ENCODE measurements around the gene ASPDH. TPM values are rescaled to one million over a fixed set of nuclear protein-coding genes. Genes with fewer than 3 reads are reported as not detected.
A peak's percentile ranks its signal among the peaks of the same experiment; 100 is the strongest.

The ASPDH gene
- total RNA-seq, 1 donor from 2014 or later, result not detected

GRCh38 chr19:50510700-50511068, 3.0 kb downstream of the ASPDH start:
- H2AFZ ChIP-seq (ENCODE audit: low read depth, low read length), result peak overlapping the region; percentile 58
- no peak for FAIRE-seq
- H4K20me1 ChIP-seq (ENCODE audit: insufficient read depth, low read length), result no peaks in the 10 kb centered on the region
- Mint-ChIP-seq H3K27me3 (ENCODE audit: low read depth, unreplicated experiment) (no peaks in the 10 kb centered on the region), H3K27ac (ENCODE audit: unreplicated experiment) (no peak overlapping the region), H3K4me1 (ENCODE audit: low read depth, unreplicated experiment) (no peaks in the 10 kb centered on the region), H3K9me3 (ENCODE audit: unreplicated experiment) (peaks cover 24% of the 10 kb centered on the region), H3K36me3 (ENCODE audit: low read depth, unreplicated experiment) (no peaks in the 10 kb centered on the region), H3K4me3 (ENCODE audit: unreplicated experiment) (no peak overlapping the region)
- H3K4me2 ChIP-seq (ENCODE audit: low read length), result peak overlapping the region; percentile 99
- peak overlapping the region; percentile 76 for H3K4me3 ChIP-seq (ENCODE audit: insufficient read depth, low read depth, low read length)
- no peaks in the 10 kb centered on the region for H3K27me3 ChIP-seq (ENCODE audit: insufficient read depth, low read length)
- no peaks in the 10 kb centered on the region for H3K36me3 ChIP-seq (ENCODE audit: insufficient read depth, low read length)
- peak; percentile 20 for DNase-seq (ENCODE audit: low read depth)
- TF ChIP-seq CTCF (IDR thresholded peaks at IDR 0.05; ENCODE audit: insufficient read depth, low read depth, low read length), result no peak
- no peak for TF ChIP-seq EZH2 (IDR thresholded peaks at IDR 0.05; ENCODE audit: insufficient read depth, low read length)
- H3K79me2 ChIP-seq (ENCODE audit: insufficient read depth, low read length), result peaks cover 9% of the 10 kb centered on the region
- peaks cover 4% of the 10 kb centered on the region for H3K4me1 ChIP-seq (ENCODE audit: insufficient read depth, low read length)
- H3K27ac ChIP-seq (ENCODE audit: low read depth, low read length), result peak overlapping the region; percentile 45
- peak overlapping the region; percentile 84 for H3K9ac ChIP-seq (ENCODE audit: low read length)
- H3K9me3 ChIP-seq (ENCODE audit: insufficient read depth, low read depth, low read length), result no peaks in the 10 kb centered on the region

- peak overlapping the region; percentile 76 for H3K4me3 ChIP-seq (ENCODE audit: insufficient read depth, low read depth, low read length)
- H3K27me3 ChIP-seq (ENCODE audit: insufficient read depth, low read length), result no peaks in the 10 kb centered on the region
- peak overlapping the region; percentile 58 for H2AFZ ChIP-seq (ENCODE audit: low read depth, low read length)
- FAIRE-seq (no peak), DNase-seq (ENCODE audit: low read depth) (no peak)
- H3K36me3 ChIP-seq (ENCODE audit: insufficient read depth, low read length), result no peaks in the 10 kb centered on the region
- H3K27ac Mint-ChIP-seq (ENCODE audit: unreplicated experiment), result no peak overlapping the region
- no peaks in the 10 kb centered on the region for H3K27me3 Mint-ChIP-seq (ENCODE audit: low read depth, unreplicated experiment)
- H4K20me1 ChIP-seq (ENCODE audit: insufficient read depth, low read length), result no peaks in the 10 kb centered on the region
- no peaks in the 10 kb centered on the region for H3K9me3 ChIP-seq (ENCODE audit: insufficient read depth, low read depth, low read length)
- TF ChIP-seq EZH2 (IDR thresholded peaks at IDR 0.05; ENCODE audit: insufficient read depth, low read length) (no peak), CTCF (IDR thresholded peaks at IDR 0.05; ENCODE audit: insufficient read depth, low read depth, low read length) (no peak)
- peaks cover 4% of the 10 kb centered on the region for H3K4me1 ChIP-seq (ENCODE audit: insufficient read depth, low read length)
- H3K79me2 ChIP-seq (ENCODE audit: insufficient read depth, low read length), result peaks cover 9% of the 10 kb centered on the region
- peaks cover 29% of the 10 kb centered on the region for H3K9me3 Mint-ChIP-seq (ENCODE audit: unreplicated experiment)
- peak overlapping the region; percentile 84 for H3K9ac ChIP-seq (ENCODE audit: low read length)
- H3K27ac ChIP-seq (ENCODE audit: low read depth, low read length), result peak overlapping the region; percentile 45
- H3K4me2 ChIP-seq (ENCODE audit: low read length), result peak overlapping the region; percentile 99
- H3K36me3 Mint-ChIP-seq (ENCODE audit: low read depth, unreplicated experiment), result no peaks in the 10 kb centered on the region
- no peak overlapping the region for H3K4me3 Mint-ChIP-seq (ENCODE audit: unreplicated experiment)
- H3K4me1 Mint-ChIP-seq (ENCODE audit: low read depth, unreplicated experiment), result no peaks in the 10 kb centered on the region
Measured at GRCh38 chr19:50510121-50510670, 3.5 kb downstream of the ASPDH start.

GRCh38 chr19:50509366-50509765, 4.3 kb downstream of the ASPDH start:
- TF ChIP-seq CTCF (IDR thresholded peaks at IDR 0.05; ENCODE audit: insufficient read depth, low read depth, low read length), result no peak
- no peak for TF ChIP-seq EZH2 (IDR thresholded peaks at IDR 0.05; ENCODE audit: insufficient read depth, low read length)

More at GRCh38 chr19:50509366-50509765, 4.3 kb downstream of the ASPDH start:
- Mint-ChIP-seq H3K27me3 (ENCODE audit: low read depth, unreplicated experiment) (no peaks in the 10 kb centered on the region), H3K27ac (ENCODE audit: unreplicated experiment) (no peak overlapping the region), H3K4me3 (ENCODE audit: unreplicated experiment) (no peak overlapping the region), H3K36me3 (ENCODE audit: low read depth, unreplicated experiment) (no peaks in the 10 kb centered on the region), H3K4me1 (ENCODE audit: low read depth, unreplicated experiment) (no peaks in the 10 kb centered on the region), H3K9me3 (ENCODE audit: unreplicated experiment) (peaks cover 29% of the 10 kb centered on the region)
- peaks cover 4% of the 10 kb centered on the region for H3K4me1 ChIP-seq (ENCODE audit: insufficient read depth, low read length)
- no peaks in the 10 kb centered on the region for H3K27me3 ChIP-seq (ENCODE audit: insufficient read depth, low read length)
- no peak for DNase-seq (ENCODE audit: low read depth)
- H3K9me3 ChIP-seq (ENCODE audit: insufficient read depth, low read depth, low read length), result no peaks in the 10 kb centered on the region
- H3K79me2 ChIP-seq (ENCODE audit: insufficient read depth, low read length), result peaks cover 9% of the 10 kb centered on the region
- no peak overlapping the region for H3K27ac ChIP-seq (ENCODE audit: low read depth, low read length)
- no peak overlapping the region for H2AFZ ChIP-seq (ENCODE audit: low read depth, low read length)
- H3K9ac ChIP-seq (ENCODE audit: low read length), result no peak overlapping the region
- H3K36me3 ChIP-seq (ENCODE audit: insufficient read depth, low read length), result no peaks in the 10 kb centered on the region
- no peak overlapping the region for H3K4me3 ChIP-seq (ENCODE audit: insufficient read depth, low read depth, low read length)
- FAIRE-seq, result no peak
- H4K20me1 ChIP-seq (ENCODE audit: insufficient read depth, low read length), result no peaks in the 10 kb centered on the region
- no peak overlapping the region for H3K4me2 ChIP-seq (ENCODE audit: low read length)

Data from astrocyte (in vitro differentiated cells and primary cell).